A549 (cell line): ENCODE data around the gene IFNLR1. TPM values are rescaled to one million over a fixed set of nuclear protein-coding genes. Genes with fewer than 3 reads are reported as not detected.

ENCODE experiments used
- ATAC-seq, 2 experiments: fragments of 200-7000 bp in 1 of 2; fragments of >200 bp in 1 of 2; cut with Nextera tagmentation in 1 of 2; cut with Tn5 transposase in 1 of 2; 3 replicates each; pipeline versions ENCODE4 v1.8.0 to v1.9.1; 2018 to 2020; ENCODE audit warnings: mild to moderate bottlenecking in 1 of 2, moderate library complexity in 1 of 2
- CTCF ChIA-PET: fragments of 300-600 bp; sonication (Branson Sonifier 250); formaldehyde crosslinking; extraction: SDS; loops from one replicate; lab custom pipeline; 2021; ENCODE audit warnings: antibody characterized with exemption, inconsistent platforms; lab: Yijun Ruan, JAX
- POLR2A ChIA-PET: fragments of 350-600 bp; formaldehyde crosslinking; extraction: SDS; loops from one replicate; lab custom pipeline; 2021; ENCODE audit warnings: antibody characterized with exemption, inconsistent platforms; lab: Yijun Ruan, JAX
- DNase-seq, 2 experiments: peaks; one replicate each; pipeline versions ENCODE4 v3.0.0 to v3.0.0-alpha.2; 2011 to 2016; ENCODE audit warnings: low read depth in 1 of 2, low spot score in 1 of 2
- FAIRE-seq: peaks from 2 replicates; lab custom pipeline; 2011; peaks lifted over from hg19 to GRCh38; lab: Jason Lieb, UNC
- H3K27ac ChIP-seq, 2 experiments: fragments of >200 bp; sonication (Bioruptor Twin); formaldehyde crosslinking; 3 replicates each; pipeline ENCODE4 v1.5.1; 2016 to 2017
- H3K4me1 ChIP-seq: fragments of >200 bp; sonication (Bioruptor Twin); formaldehyde crosslinking; 3 replicates; pipeline ENCODE4 v1.6.1; 2016
- H3K4me2 ChIP-seq: fragments of >200 bp; sonication (Bioruptor Twin); formaldehyde crosslinking; 3 replicates; pipeline ENCODE4 v1.6.1; 2016
- H3K4me3 ChIP-seq: fragments of >200 bp; sonication (Bioruptor Twin); formaldehyde crosslinking; 3 replicates; pipeline ENCODE4 v1.5.1; 2016
- H3K9me3 ChIP-seq: fragments of >200 bp; sonication (Bioruptor Twin); formaldehyde crosslinking; 3 replicates; pipeline ENCODE4 v1.6.1; 2016
- BCL3 ChIP-seq: fragments of >200 bp; sonication (Bioruptor Twin); formaldehyde crosslinking; IDR thresholded peaks from 3 replicates; pipeline ENCODE4 v1.6.1; 2016
- CBX2 ChIP-seq: fragments of 200-600 bp; sonication (generic); IDR thresholded peaks from 2 replicates; pipeline ENCODE4 v1.6.1; 2016; ENCODE audit warnings: low read depth, mild to moderate bottlenecking, borderline replicate concordance
- CBX8 ChIP-seq: fragments of 200-600 bp; sonication (generic); IDR thresholded peaks from 2 replicates; pipeline ENCODE4 v1.6.1; 2016
- CHD4 ChIP-seq: fragments of 200-600 bp; sonication (generic); IDR thresholded peaks from 2 replicates; pipeline ENCODE4 v1.6.1; 2016; ENCODE audit warnings: antibody characterized with exemption, mild to moderate bottlenecking, borderline replicate concordance
- E2F6 ChIP-seq: IDR thresholded peaks from 2 replicates; pipeline ENCODE4 v1.6.1; 2012; ENCODE audit warnings: low read depth, borderline replicate concordance
- EHF ChIP-seq: fragments of 250-450 bp; sonication (Bioruptor Pico); IDR thresholded peaks from 2 replicates; pipeline ENCODE4 v1.5.0; 2020; ENCODE audit warnings: mild to moderate bottlenecking
- ELK1 ChIP-seq: fragments of 150-350 bp; IDR thresholded peaks from 2 replicates; pipeline ENCODE4 v1.6.1; 2014; ENCODE audit warnings: low read depth, mild to moderate bottlenecking, low read length
- EP300 ChIP-seq, 2 experiments: fragments of >200 bp; sonication (Bioruptor Twin); formaldehyde crosslinking; IDR thresholded peaks; 2 replicates in 1 of 2; 3 replicates in 1 of 2; pipeline ENCODE4 v1.6.1; 2016 to 2017
- ESRRA ChIP-seq: fragments of 150-350 bp; IDR thresholded peaks from 2 replicates; pipeline ENCODE4 v1.6.1; 2014; ENCODE audit warnings: mild to moderate bottlenecking, low read length, borderline replicate concordance
- FOSB ChIP-seq: fragments of 250-450 bp; sonication (Bioruptor Pico); IDR thresholded peaks from 2 replicates; pipeline ENCODE4 v1.5.0; 2020; ENCODE audit warnings: mild to moderate bottlenecking, moderate library complexity
- FOXS1 ChIP-seq: fragments of 250-450 bp; sonication (Bioruptor Pico); IDR thresholded peaks from 2 replicates; pipeline ENCODE4 v1.5.0; 2020; ENCODE audit warnings: mild to moderate bottlenecking, moderate library complexity
- HDAC2 ChIP-seq: fragments of 200-600 bp; sonication (generic); IDR thresholded peaks from 2 replicates; pipeline ENCODE4 v1.6.1; 2016
- HMGXB4 ChIP-seq: fragments of 250-450 bp; sonication (Bioruptor Pico); IDR thresholded peaks from 2 replicates; pipeline ENCODE4 v1.5.0; 2021; ENCODE audit warnings: mild to moderate bottlenecking, moderate library complexity, borderline replicate concordance
- HOXA7 ChIP-seq: fragments of 250-450 bp; sonication (Bioruptor Pico); IDR thresholded peaks from 2 replicates; pipeline ENCODE4 v1.5.0; 2020; ENCODE audit warnings: mild to moderate bottlenecking, moderate library complexity
- HOXB13 ChIP-seq: fragments of 250-450 bp; sonication (Bioruptor Pico); IDR thresholded peaks from 2 replicates; pipeline ENCODE4 v1.5.0; 2020; ENCODE audit warnings: low read depth, mild to moderate bottlenecking, moderate library complexity
- JUN ChIP-seq, 2 experiments: fragments of >200 bp; sonication (Bioruptor Twin); formaldehyde crosslinking; IDR thresholded peaks; 2 replicates in 1 of 2; 3 replicates in 1 of 2; pipeline ENCODE4 v1.6.1; 2016 to 2017
- KDM1A ChIP-seq: fragments of 200-600 bp; sonication (generic); IDR thresholded peaks from 2 replicates; pipeline ENCODE4 v1.6.1; 2016; ENCODE audit warnings: low read depth, mild to moderate bottlenecking
- KDM5A ChIP-seq: fragments of 200-600 bp; sonication (generic); IDR thresholded peaks from 2 replicates; pipeline ENCODE4 v1.6.1; 2016; ENCODE audit warnings: antibody characterized with exemption, mild to moderate bottlenecking
- MYC ChIP-seq: IDR thresholded peaks from 2 replicates; pipeline ENCODE4 v1.6.1; 2012; ENCODE audit warnings: mild to moderate bottlenecking, inconsistent platforms, low read length, improper control_type of control experiment, borderline replicate concordance
- NFE2L2 ChIP-seq: fragments of 150-350 bp; conservative IDR thresholded peaks from 2 replicates; pipeline ENCODE4 v1.6.1; 2014; ENCODE audit warnings: low read length
- PBX3 ChIP-seq: IDR thresholded peaks from 2 replicates; pipeline ENCODE4 v1.6.1; 2012
- POLR2A ChIP-seq: IDR thresholded peaks from 2 replicates; pipeline ENCODE4 v1.6.1; 2012; ENCODE audit warnings: mild to moderate bottlenecking, low read length
- SMC3 ChIP-seq: fragments of >200 bp; sonication (Bioruptor Twin); formaldehyde crosslinking; IDR thresholded peaks from 3 replicates; pipeline ENCODE4 v1.6.1; 2018; ENCODE audit warnings: inconsistent platforms
- SREBF2 ChIP-seq: fragments of 450-650 bp; IDR thresholded peaks from 2 replicates; pipeline ENCODE4 v1.6.1; 2014; ENCODE audit warnings: mild to moderate bottlenecking, moderate library complexity
- TP53 ChIP-seq: fragments of 250-450 bp; sonication (Bioruptor Pico); IDR thresholded peaks from 2 replicates; pipeline ENCODE4 v1.5.0; 2021; ENCODE audit warnings: mild to moderate bottlenecking, moderate library complexity
- USF2 ChIP-seq: fragments of 450-650 bp; IDR thresholded peaks from 2 replicates; pipeline ENCODE4 v1.6.1; 2014; ENCODE audit warnings: antibody characterized with exemption
- ZFP36 ChIP-seq: fragments of 450-650 bp; IDR thresholded peaks from 2 replicates; pipeline ENCODE4 v1.6.1; 2014; ENCODE audit warnings: borderline replicate concordance; ENCODE audit not compliant: partially characterized antibody
- ZSCAN20 ChIP-seq: fragments of 250-450 bp; sonication (Bioruptor Pico); IDR thresholded peaks from 2 replicates; pipeline ENCODE4 v1.8.0; 2022; ENCODE audit warnings: mild to moderate bottlenecking, moderate library complexity
- WGBS: methylation state at CpG from one replicate; pipeline ENCODE4 v1.1.6; 2017; ENCODE audit errors: missing lambda C conversion rate; 5-methylcytosine and 5-hydroxymethylcytosine counted together
- polyA plus RNA-seq, 4 experiments: library from polyadenylated mRNA; depleted of rRNA in 3 of 4; stranded (reverse); fragments of >200 nt; fragmentation: RNase III in 1 of 4; extraction: RNeasy Plus Mini Kit Qiagen cat#74134 plus additional on column Dnase treatment in 1 of 4; gene quantifications; 2 replicates in 3 of 4; 3 replicates in 1 of 4; pipeline ENCODE4 v1.2.3, GENCODE V29; 2011 to 2017

The IFNLR1 gene
- polyA plus RNA-seq, 2 of the 4 experiments (the other 2 are of a cell fraction) = 0.84 to 1.3 TPM

GRCh38 chr1:24210195-24210627 is 23.1 kb upstream of the IFNLR1 start:
- TF ChIP-seq CHD4 = no peak
- no peak for TF ChIP-seq JUN (IDR thresholded peaks at IDR 0.05)
- TF ChIP-seq HDAC2 = no peak
- TF ChIP-seq MYC = no peak
- TF ChIP-seq FOXS1 (CRISPR knock-in tag) = no peak
- TF ChIP-seq USF2 = no peak
- no peak for TF ChIP-seq FOSB (CRISPR knock-in tag)
- TF ChIP-seq SMC3 = no peak
- no peak for TF ChIP-seq ESRRA
- no peak for TF ChIP-seq ZSCAN20 (CRISPR knock-in tag)
- TF ChIP-seq TP53 (CRISPR knock-in tag) = no peak
- no peak for TF ChIP-seq EP300 (IDR thresholded peaks at IDR 0.05)
- TF ChIP-seq BCL3 = no peak
- no peak overlapping the region for H3K27ac ChIP-seq
- DNase-seq (no peak), ATAC-seq (no peak), FAIRE-seq (no peak)
- WGBS = 100% methylated on average over 4 of the region's 10 CpGs
- H3K4me3 ChIP-seq = no peak overlapping the region
- no peak overlapping the region for H3K4me2 ChIP-seq
- POLR2A ChIA-PET = interaction anchor here (0.6 kb wide), 1 partner anchor 65 kb away, joined by 4 read pairs; no protein-coding TSS in a partner anchor
- CTCF ChIA-PET = interaction anchor here (2.8 to 4.3 kb wide), 2 partner anchors 10 to 182 kb away, joined by 22 to 32 read pairs; no protein-coding TSS in a partner anchor
- peaks cover 5% of the 10 kb centered on the region; the same call in 1 of the 3 replicates for H3K4me1 ChIP-seq
- no peaks in the 10 kb centered on the region for H3K9me3 ChIP-seq

GRCh38 chr1:24209097-24209496 is 22.0 kb upstream of the IFNLR1 start:
- Histone ChIP-seq H3K27ac (no peak overlapping the region), H3K4me3 (no peak overlapping the region), H3K4me1 (peaks cover 5% of the 10 kb centered on the region; the same call in 1 of the 3 replicates), H3K9me3 (no peaks in the 10 kb centered on the region), H3K4me2 (no peak overlapping the region)
- ATAC-seq (no peak), DNase-seq (no peak), FAIRE-seq (no peak)
- 82% methylated on average over 5 of the region's 5 CpGs for WGBS
- no peak for TF ChIP-seq HOXA7 (CRISPR knock-in tag)
- no peak for TF ChIP-seq ZFP36
- no peak for TF ChIP-seq HOXB13 (CRISPR knock-in tag)
- TF ChIP-seq NFE2L2 = no peak
- TF ChIP-seq MYC = no peak
- no peak for TF ChIP-seq POLR2A
- no peak for TF ChIP-seq EHF (CRISPR knock-in tag)
- no peak for TF ChIP-seq CBX2
- TF ChIP-seq FOSB (CRISPR knock-in tag) = no peak
- TF ChIP-seq KDM1A = no peak
- no peak for TF ChIP-seq CHD4
- POLR2A ChIA-PET = no interaction called here
- CTCF ChIA-PET = interaction anchor here (0.7 to 6.2 kb wide), 7 partner anchors 9 to 186 kb away, joined by 3 to 79 read pairs (median 7); no protein-coding TSS in a partner anchor

- CTCF ChIA-PET = interaction anchor here (4.3 to 6.2 kb wide), 2 partner anchors 7 to 184 kb away, joined by 32 to 79 read pairs; no protein-coding TSS in a partner anchor
- Histone ChIP-seq H3K4me2 (no peak overlapping the region), H3K4me3 (no peak overlapping the region), H3K4me1 (peaks cover 14% of the 10 kb centered on the region), H3K9me3 (no peaks in the 10 kb centered on the region), H3K27ac (no peak overlapping the region)
- no peak for FAIRE-seq
- no peak for TF ChIP-seq E2F6
- no peak for TF ChIP-seq HMGXB4
- no peak for TF ChIP-seq SREBF2
- no peak for TF ChIP-seq KDM5A
- TF ChIP-seq PBX3 = no peak
- TF ChIP-seq CBX8 = no peak
- TF ChIP-seq EP300 (IDR thresholded peaks at IDR 0.05) = no peak
- no peak for TF ChIP-seq ELK1
- no peak for ATAC-seq
- no peak for DNase-seq
- 89% methylated on average over 6 of the region's 6 CpGs for WGBS
- POLR2A ChIA-PET = no interaction called here
Measured at GRCh38 chr1:24207709-24208108, 20.6 kb upstream of the IFNLR1 start.
